Keratinocyte (primary cell): Measurements from ENCODE around the gene ADAMTS17. TPM values are rescaled to one million over a fixed set of nuclear protein-coding genes. Genes with fewer than 3 reads are reported as not detected.

ENCODE experiments used
- DNase-seq: peaks from one replicate; pipeline ENCODE4 v3.0.0-alpha.2; 2011; ENCODE audit warnings: low read depth, missing footprints, low spot score
- FAIRE-seq: peaks from 2 replicates; lab custom pipeline; 2011; peaks lifted over from hg19 to GRCh38; lab: Jason Lieb, UNC
- H2AFZ ChIP-seq: 2 replicates; pipeline ENCODE4 v1.6.0; 2012; ENCODE audit warnings: low read length, control low read depth, inconsistent platforms; ENCODE audit not compliant: control insufficient read depth
- H3K27ac ChIP-seq: 2 replicates; pipeline ENCODE4 v1.5.1; 2011; ENCODE audit warnings: low read length; ENCODE audit not compliant: control insufficient read depth, insufficient read depth
- H3K27me3 ChIP-seq: 3 replicates; pipeline ENCODE4 v1.6.0; 2011; ENCODE audit warnings: low read length; ENCODE audit not compliant: control insufficient read depth, insufficient read depth; ENCODE audit errors: extremely low read depth
- H3K36me3 ChIP-seq, 2 experiments: 2 replicates in 1 of 2; 3 replicates in 1 of 2; pipeline ENCODE4 v1.5.1; 2011; ENCODE audit warnings: low read length in 2 of 2, mild to moderate bottlenecking in 1 of 2; ENCODE audit not compliant: control insufficient read depth in 2 of 2, insufficient read depth in 2 of 2; ENCODE audit errors: extremely low read depth in 1 of 2
- H3K4me1 ChIP-seq: 3 replicates; pipeline ENCODE4 v1.5.1; 2011; ENCODE audit warnings: low read length; ENCODE audit not compliant: control insufficient read depth, insufficient read depth; ENCODE audit errors: extremely low read depth
- H3K4me2 ChIP-seq: 3 replicates; pipeline ENCODE4 v1.6.0; 2011; ENCODE audit warnings: low read depth, low read length; ENCODE audit not compliant: control insufficient read depth, insufficient read depth; ENCODE audit errors: extremely low read depth
- H3K4me3 ChIP-seq, 3 experiments: fragments of 200-600 bp in 1 of 3; sonication (generic) in 1 of 3; 2 replicates in 2 of 3; 3 replicates in 1 of 3; pipeline ENCODE4 v1.5.1; 2011 to 2016; ENCODE audit warnings: low read length in 3 of 3, mild to moderate bottlenecking in 3 of 3, control low read depth in 2 of 3, inconsistent platforms in 1 of 3, low read depth in 1 of 3, mixed read lengths in 1 of 3, mixed run types in 1 of 3, moderate library complexity in 1 of 3; ENCODE audit not compliant: control insufficient read depth in 2 of 3, insufficient read depth in 2 of 3; ENCODE audit errors: extremely low read depth in 1 of 3
- H3K79me2 ChIP-seq: 2 replicates; pipeline ENCODE4 v1.6.0; 2012; ENCODE audit warnings: low read length; ENCODE audit not compliant: control insufficient read depth, insufficient read depth
- H3K9ac ChIP-seq: 3 replicates; pipeline ENCODE4 v1.6.0; 2011; ENCODE audit warnings: low read length; ENCODE audit not compliant: control insufficient read depth, insufficient read depth; ENCODE audit errors: extremely low read depth
- H3K9me1 ChIP-seq: 3 replicates; pipeline ENCODE4 v1.6.0; 2011; ENCODE audit warnings: low read length; ENCODE audit not compliant: control insufficient read depth, insufficient read depth; ENCODE audit errors: extremely low read depth
- H3K9me3 ChIP-seq: 2 replicates; pipeline ENCODE4 v1.5.1; 2012; ENCODE audit warnings: low read depth, low read length; ENCODE audit not compliant: control insufficient read depth
- H4K20me1 ChIP-seq: 3 replicates; pipeline ENCODE4 v1.6.0; 2011; ENCODE audit warnings: low read length; ENCODE audit not compliant: control insufficient read depth, insufficient read depth; ENCODE audit errors: extremely low read depth
- CTCF ChIP-seq, 3 experiments: IDR thresholded peaks in 1 of 3; conservative IDR thresholded peaks in 1 of 3; optimal IDR thresholded peaks in 1 of 3; 2 replicates in 2 of 3; 3 replicates in 1 of 3; pipeline versions ENCODE3 to v1.5.1; 2011; ENCODE audit warnings: low read length in 3 of 3, mild to moderate bottlenecking in 3 of 3, moderate library complexity in 2 of 3, control low read depth in 1 of 3, inconsistent platforms in 1 of 3; ENCODE audit not compliant: insufficient read depth in 2 of 3; ENCODE audit errors: extremely low read depth in 1 of 3
- EZH2 ChIP-seq: IDR thresholded peaks from one replicate; pipeline ENCODE4 v1.6.1; 2012; ENCODE audit warnings: inconsistent platforms, mild to moderate bottlenecking, low read length, moderate library complexity
- dilution Hi-C: fragments of 300-500 bp; cut with MboI; formaldehyde crosslinking; loops from one replicate; pipeline ENCODE4 v1.7.0; 2020; ENCODE audit warnings: low sequenced_read_pairs; ENCODE audit not compliant: extremely low pct_ligation_motif_present
- polyA plus RNA-seq, 5 experiments: library from polyadenylated mRNA; depleted of rRNA in 3 of 5; stranded (reverse) in 3 of 5; stranded (forward) in 1 of 5; unstranded in 1 of 5; fragments of >200 nt; gene quantifications; 1 replicate in 1 of 5; 2 replicates in 3 of 5; 3 replicates in 1 of 5; pipeline versions ENCODE4 v1.2.1 to v1.2.3, GENCODE V29; 2011 to 2012; ENCODE audit warnings: missing spikeins in 2 of 5, low read depth in 1 of 5, low replicate concordance in 1 of 5

Gene ADAMTS17
- polyA plus RNA-seq, 1 donor (not counting 4 experiments of a cell fraction or from before 2014, with no cell fraction given), result 0.18 TPM

- H3K79me2 ChIP-seq, result no peaks in the 10 kb centered on the region
- no peak overlapping the region for H3K4me2 ChIP-seq
- H3K9ac ChIP-seq, result no peak overlapping the region
- no peak overlapping the region for H3K27ac ChIP-seq
- no peaks in the 10 kb centered on the region for H3K9me3 ChIP-seq
- peaks cover 11% of the 10 kb centered on the region for H3K27me3 ChIP-seq
- no peaks in the 10 kb centered on the region for H4K20me1 ChIP-seq
- peaks cover 20% of the 10 kb centered on the region for H3K4me1 ChIP-seq
- TF ChIP-seq CTCF (optimal IDR thresholded peaks at IDR 0.05 in 1 of 3, IDR thresholded peaks at IDR 0.05 in 1 of 3, conservative IDR thresholded peaks at IDR 0.05 in 1 of 3; ENCODE audit: extremely low read depth in 1 of 3, insufficient read depth in 2 of 3, low read length in 3 of 3) (no peak), EZH2 (no peak)
- FAIRE-seq (no peak), DNase-seq (no peak)
- dilution Hi-C loops, result no loop called here
- no peaks in the 10 kb centered on the region for H3K9me1 ChIP-seq
- no peak overlapping the region for H2AFZ ChIP-seq
- H3K36me3 ChIP-seq, result no peaks in the 10 kb centered on the region
- no peak overlapping the region for H3K4me3 ChIP-seq
Observed at GRCh38 chr15:100018191-100018590, 323.6 kb downstream of the ADAMTS17 start.

- Histone ChIP-seq H3K4me1 (peaks cover 20% of the 10 kb centered on the region), H3K9me1 (no peaks in the 10 kb centered on the region), H3K36me3 (no peaks in the 10 kb centered on the region), H3K27ac (no peak overlapping the region), H3K9ac (no peak overlapping the region), H3K9me3 (no peaks in the 10 kb centered on the region), H3K27me3 (peaks cover 10% of the 10 kb centered on the region), H3K79me2 (no peaks in the 10 kb centered on the region), H2AFZ (no peak overlapping the region), H3K4me2 (no peak overlapping the region), H4K20me1 (no peaks in the 10 kb centered on the region), H3K4me3 (no peak overlapping the region)
- FAIRE-seq (no peak), DNase-seq (no peak)
- dilution Hi-C loops, result no loop called here
- TF ChIP-seq EZH2 (no peak), CTCF (optimal IDR thresholded peaks at IDR 0.05 in 1 of 3, IDR thresholded peaks at IDR 0.05 in 1 of 3, conservative IDR thresholded peaks at IDR 0.05 in 1 of 3; ENCODE audit: extremely low read depth in 1 of 3, insufficient read depth in 2 of 3, low read length in 3 of 3) (no peak)
Observed at GRCh38 chr15:100017140-100017539, 324.6 kb downstream of the ADAMTS17 start.
